ENCODE data around the gene KLHL13. TPM values are rescaled to one million over a fixed set of nuclear protein-coding genes. Genes with fewer than 3 reads are reported as not detected.

Gene KLHL13
- total RNA-seq, 1 donor from 2014 or later, result 7.0 TPM

DNA sequence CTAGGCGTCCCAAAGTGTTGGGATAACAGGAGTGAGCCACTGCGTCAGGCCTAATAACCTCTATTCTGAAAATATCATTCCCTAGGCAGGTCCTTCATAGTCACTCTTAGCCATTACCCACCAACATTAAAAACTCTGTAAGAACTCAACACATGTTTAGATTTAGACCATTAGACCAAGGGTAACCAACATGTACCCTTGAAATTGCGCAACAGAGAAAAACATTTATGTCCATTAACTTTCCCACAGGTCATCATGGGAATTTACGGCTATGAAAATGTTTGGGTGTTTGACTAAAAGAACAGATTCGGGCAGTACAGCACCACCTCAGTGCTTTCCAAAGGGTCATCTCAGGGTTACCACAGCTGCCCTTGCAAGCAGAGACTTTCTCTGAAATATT, 7.5 kb downstream of the KLHL13 start:
- intact Hi-C loops (cut with DNase I), result no loop called here
- Histone ChIP-seq H3K27me3 (no peaks in the 10 kb centered on the region), H3K36me3 (no peaks in the 10 kb centered on the region), H3K27ac (no peak overlapping the region), H3K9me3 (no peaks in the 10 kb centered on the region), H3K4me1 (no peaks in the 10 kb centered on the region), H3K4me3 (no peak overlapping the region)
- DNase-seq (ENCODE audit: low spot score in 2 of 2), result no peak
- TF ChIP-seq, protein P1, sequence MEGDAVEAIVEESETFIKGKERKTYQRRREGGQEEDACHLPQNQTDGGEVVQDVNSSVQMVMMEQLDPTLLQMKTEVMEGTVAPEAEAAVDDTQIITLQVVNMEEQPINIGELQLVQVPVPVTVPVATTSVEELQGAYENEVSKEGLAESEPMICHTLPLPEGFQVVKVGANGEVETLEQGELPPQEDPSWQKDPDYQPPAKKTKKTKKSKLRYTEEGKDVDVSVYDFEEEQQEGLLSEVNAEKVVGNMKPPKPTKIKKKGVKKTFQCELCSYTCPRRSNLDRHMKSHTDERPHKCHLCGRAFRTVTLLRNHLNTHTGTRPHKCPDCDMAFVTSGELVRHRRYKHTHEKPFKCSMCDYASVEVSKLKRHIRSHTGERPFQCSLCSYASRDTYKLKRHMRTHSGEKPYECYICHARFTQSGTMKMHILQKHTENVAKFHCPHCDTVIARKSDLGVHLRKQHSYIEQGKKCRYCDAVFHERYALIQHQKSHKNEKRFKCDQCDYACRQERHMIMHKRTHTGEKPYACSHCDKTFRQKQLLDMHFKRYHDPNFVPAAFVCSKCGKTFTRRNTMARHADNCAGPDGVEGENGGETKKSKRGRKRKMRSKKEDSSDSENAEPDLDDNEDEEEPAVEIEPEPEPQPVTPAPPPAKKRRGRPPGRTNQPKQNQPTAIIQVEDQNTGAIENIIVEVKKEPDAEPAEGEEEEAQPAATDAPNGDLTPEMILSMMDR (IDR thresholded peaks at IDR 0.05), result no peak

DNA sequence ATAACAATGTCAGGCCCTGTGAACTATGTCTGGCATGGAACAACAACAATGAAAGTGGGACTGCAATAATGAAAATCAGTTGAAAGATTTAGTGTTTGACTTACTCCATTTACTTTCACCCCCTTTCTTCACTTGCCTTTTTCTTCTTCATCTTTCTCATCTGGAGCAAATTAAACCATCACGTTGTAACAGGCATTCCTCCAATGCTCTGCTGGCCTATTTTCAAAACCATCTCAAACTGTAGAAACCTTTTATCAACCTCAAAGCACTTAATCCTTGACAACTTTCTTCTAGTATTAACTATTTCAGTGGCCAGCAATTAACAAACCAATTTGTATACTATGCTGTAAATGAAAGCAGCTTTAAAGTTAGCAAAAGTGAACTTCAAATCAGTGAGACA, 8.3 kb downstream of the KLHL13 start:
- intact Hi-C loops (cut with DNase I), result no loop called here
- no peaks in the 10 kb centered on the region for H3K4me1 ChIP-seq
- TF ChIP-seq, protein P1 (IDR thresholded peaks at IDR 0.05), result no peak
- no peak overlapping the region for H3K4me3 ChIP-seq
- no peaks in the 10 kb centered on the region for H3K36me3 ChIP-seq
- H3K9me3 ChIP-seq, result no peaks in the 10 kb centered on the region
- H3K27ac ChIP-seq, result no peak overlapping the region
- no peaks in the 10 kb centered on the region for H3K27me3 ChIP-seq
- DNase-seq (ENCODE audit: low spot score in 2 of 2), result no peak

DNA sequence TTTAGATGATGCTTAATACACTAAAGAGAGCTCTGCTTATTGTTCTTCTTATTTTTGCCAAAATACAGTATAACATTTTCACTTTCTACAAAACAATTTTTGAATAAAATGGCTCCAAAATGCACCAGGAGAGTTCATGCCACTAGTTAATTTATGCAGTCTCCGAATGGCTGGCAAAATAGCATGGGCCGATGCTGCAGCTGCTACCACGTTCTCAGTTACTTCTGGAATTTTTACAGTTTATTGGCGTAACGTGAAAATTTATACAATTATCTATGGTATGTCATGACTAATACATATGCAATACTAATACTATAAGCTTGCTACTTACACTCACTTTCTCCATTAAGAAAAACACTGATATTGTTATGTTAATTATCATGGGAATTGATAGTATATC, 16.5 kb downstream of the KLHL13 start:
- DNase-seq (ENCODE audit: low spot score in 2 of 2), result no peak
- no peaks in the 10 kb centered on the region for H3K4me1 ChIP-seq
- H3K27me3 ChIP-seq, result no peaks in the 10 kb centered on the region
- H3K27ac ChIP-seq, result no peak overlapping the region
- TF ChIP-seq, protein P1 (IDR thresholded peaks at IDR 0.05), result no peak
- no peak overlapping the region for H3K4me3 ChIP-seq
- no peaks in the 10 kb centered on the region for H3K36me3 ChIP-seq
- H3K9me3 ChIP-seq, result no peaks in the 10 kb centered on the region
- intact Hi-C loops (cut with DNase I), result no loop called here

DNA sequence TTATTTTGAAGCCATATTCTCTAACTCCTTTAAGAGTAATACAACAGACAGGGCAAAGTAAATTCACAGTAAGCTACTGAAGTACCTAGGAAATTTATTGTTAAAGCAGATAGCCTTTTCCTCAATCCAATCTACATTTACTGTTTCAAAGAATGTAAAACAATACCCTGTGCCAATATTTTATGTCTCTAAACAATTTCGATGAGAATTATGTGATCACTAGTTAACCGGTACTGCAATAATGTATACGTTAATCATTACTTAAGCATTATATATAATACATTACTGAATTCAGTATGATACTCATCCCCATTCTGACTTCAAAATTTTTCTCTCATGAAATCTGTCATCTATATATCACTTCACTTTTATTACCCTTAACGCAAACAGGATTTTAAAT, 28.5 kb downstream of the KLHL13 start:
- Histone ChIP-seq H3K36me3 (no peaks in the 10 kb centered on the region), H3K27me3 (no peaks in the 10 kb centered on the region), H3K27ac (no peak overlapping the region), H3K4me3 (no peak overlapping the region), H3K9me3 (peaks cover 0 to 12% of the 10 kb centered on the region in 2 donors), H3K4me1 (no peaks in the 10 kb centered on the region)
- DNase-seq (ENCODE audit: low spot score in 2 of 2), result no peak
- TF ChIP-seq, protein P1 (IDR thresholded peaks at IDR 0.05), result no peak
- intact Hi-C loops (cut with DNase I), result no loop called here

DNA sequence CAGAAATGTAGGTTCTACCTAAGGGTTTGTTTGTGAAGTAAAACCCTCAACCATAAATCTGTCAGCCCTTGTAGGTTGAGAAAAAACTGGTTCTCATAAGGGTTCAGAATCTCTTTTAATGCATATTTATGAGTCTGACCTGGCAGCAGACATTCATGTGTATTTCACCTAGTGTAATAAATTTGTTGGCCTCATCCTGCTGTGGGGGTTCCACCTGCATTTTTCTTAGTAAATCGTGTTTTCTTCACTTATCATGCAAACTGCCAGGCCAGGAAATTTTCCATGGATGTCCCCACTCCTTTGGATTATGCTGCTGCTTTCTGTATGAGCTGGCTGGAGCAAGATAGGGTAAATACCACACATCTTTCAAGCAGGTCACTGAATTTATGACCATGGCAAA, 42.4 kb downstream of the KLHL13 start:
- H3K27ac ChIP-seq, result no peak overlapping the region
- H3K27me3 ChIP-seq, result no peaks in the 10 kb centered on the region
- H3K4me1 ChIP-seq, result no peaks in the 10 kb centered on the region
- intact Hi-C loops (cut with DNase I), result no loop called here
- no peaks in the 10 kb centered on the region for H3K36me3 ChIP-seq
- H3K4me3 ChIP-seq, result no peak overlapping the region
- DNase-seq (ENCODE audit: low spot score in 2 of 2), result no peak
- TF ChIP-seq, protein P1 (IDR thresholded peaks at IDR 0.05), result no peak
- no peaks in the 10 kb centered on the region for H3K9me3 ChIP-seq

DNA sequence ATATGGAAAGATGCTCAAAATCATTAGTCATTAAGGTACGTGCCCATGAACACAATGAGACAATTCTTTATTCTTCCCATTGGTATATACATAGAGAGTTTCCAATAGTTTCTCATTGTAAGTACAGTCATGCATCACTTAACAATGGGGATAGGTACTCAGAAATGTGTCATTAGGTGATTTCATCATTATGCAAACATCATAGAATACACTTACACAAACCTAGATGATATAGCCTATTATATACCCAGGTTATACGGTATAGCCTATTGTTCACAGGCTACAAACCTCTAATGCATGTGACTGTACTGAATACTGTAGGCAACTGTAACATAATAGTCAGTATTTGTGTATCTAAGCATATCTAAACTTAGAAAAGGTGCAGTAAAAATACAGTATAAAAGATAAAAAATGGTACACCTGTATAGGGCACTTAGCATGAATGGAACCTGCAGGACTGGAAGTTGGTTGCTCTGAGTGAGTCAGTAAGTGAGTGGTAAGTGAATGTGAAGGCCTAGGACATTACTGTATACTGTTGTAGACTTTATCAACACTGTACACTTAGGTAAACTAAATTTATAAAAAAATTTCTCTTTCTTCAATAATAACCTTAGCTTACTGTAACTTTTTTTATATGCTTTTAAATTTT, 49.6 kb downstream of the KLHL13 start:
- Histone ChIP-seq H3K4me3 (no peak overlapping the region), H3K36me3 (no peaks in the 10 kb centered on the region), H3K4me1 (no peaks in the 10 kb centered on the region), H3K27me3 (no peaks in the 10 kb centered on the region), H3K27ac (no peak overlapping the region), H3K9me3 (no peaks in the 10 kb centered on the region)
- TF ChIP-seq, protein P1 (IDR thresholded peaks at IDR 0.05), result no peak
- DNase-seq (ENCODE audit: low spot score in 2 of 2), result no peak
- intact Hi-C loops (cut with DNase I), result no loop called here

Measured in ascending aorta (tissue), 2 donors.